IPS DF 4.7 (cell line): Measurements from ENCODE around the gene NGRN.
"Not testable (repeated sequence)": the region's sequence is repeated elsewhere in the genome, so short reads cannot be mapped to it uniquely, and the experiment has no call there.

Source experiments
- DNase-seq: peaks from one replicate; pipeline ENCODE4 v3.0.0-alpha.2; 2013; ENCODE audit warnings: low spot score; ENCODE audit errors: extremely low read depth

Gene NGRN

GRCh38 chr15:90281637-90282036, 16.2 kb downstream of the NGRN start:
- not testable (repeated sequence) for DNase-seq

- no peak for DNase-seq
These were observed 21.2 kb downstream of the NGRN start for GRCh38 chr15:90286678-90287077.

- DNase-seq: no peak
These were observed 21.6 kb downstream of the NGRN start for GRCh38 chr15:90287101-90287500.

GRCh38 chr15:90287946-90288345, 22.5 kb downstream of the NGRN start:
- DNase-seq: no peak

GRCh38 chr15:90291679-90292356, 26.3 kb downstream of the NGRN start:
- no peak for DNase-seq

GRCh38 chr15:90293040-90293810, 27.8 kb downstream of the NGRN start:
- DNase-seq: peak; percentile 81

- no peak for DNase-seq
These were observed 28.7 kb downstream of the NGRN start for GRCh38 chr15:90294159-90294558.

GRCh38 chr15:90294601-90295269, 29.3 kb downstream of the NGRN start:
- no peak for DNase-seq

- no peak for DNase-seq
These were observed 29.8 kb downstream of the NGRN start for GRCh38 chr15:90295270-90295648.

- not testable (repeated sequence) for DNase-seq
These were observed 30.9 kb downstream of the NGRN start for GRCh38 chr15:90296316-90296884.

GRCh38 chr15:90297021-90297420, 31.5 kb downstream of the NGRN start:
- DNase-seq: no peak

- no peak for DNase-seq
These were observed 35.1 kb downstream of the NGRN start for GRCh38 chr15:90300541-90300940.

GRCh38 chr15:90300988-90301706, 35.7 kb downstream of the NGRN start:
- DNase-seq: peak; percentile 69

GRCh38 chr15:90301707-90302300, 36.3 kb downstream of the NGRN start:
- DNase-seq: no peak

GRCh38 chr15:90305355-90305754, 39.9 kb downstream of the NGRN start:
- not testable (repeated sequence) for DNase-seq

- DNase-seq: no peak
These were observed 40.5 kb downstream of the NGRN start for GRCh38 chr15:90305932-90306331.

GRCh38 chr15:90306560-90306959, 41.1 kb downstream of the NGRN start:
- no peak for DNase-seq

- DNase-seq: no peak
These were observed 42.2 kb downstream of the NGRN start for GRCh38 chr15:90307661-90308060.

- DNase-seq: no peak
These were observed 43.5 kb downstream of the NGRN start for GRCh38 chr15:90309020-90309419.

GRCh38 chr15:90315278-90315982, 50.0 kb downstream of the NGRN start:
- no peak for DNase-seq
